ENCODE measurements around the gene ZNF423. TPM values are rescaled to one million over a fixed set of nuclear protein-coding genes. Genes with fewer than 3 reads are reported as not detected.

The ZNF423 gene
- total RNA-seq, 4 donors from 2014 or later: 4.1 to 20.2 (median 10.3) TPM

GRCh38 chr16:49850558-49851467 lies 5.1 kb downstream of the ZNF423 start:
- TF ChIP-seq CTCF (IDR thresholded peaks at IDR 0.05; ENCODE audit: low read depth): no peak

DNA sequence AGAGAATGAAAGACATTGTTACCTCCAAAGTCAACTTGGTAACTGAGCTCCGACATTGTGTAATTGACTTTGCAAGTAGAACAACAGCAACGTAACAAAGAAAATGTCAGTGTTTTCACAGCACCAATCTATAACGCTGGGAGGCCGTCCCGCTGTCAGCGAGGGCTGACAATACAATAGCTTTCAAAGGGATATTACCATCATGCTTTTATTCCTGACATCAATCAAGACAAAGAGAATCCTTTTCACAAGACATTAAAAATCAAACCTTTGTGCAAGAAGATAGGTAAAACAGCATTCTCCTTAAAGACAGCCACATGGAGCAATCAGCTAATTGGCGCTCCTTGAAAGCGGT lies 6.2 kb downstream of the ZNF423 start:
- TF ChIP-seq CTCF (IDR thresholded peaks at IDR 0.05; ENCODE audit: low read depth): no peak

DNA sequence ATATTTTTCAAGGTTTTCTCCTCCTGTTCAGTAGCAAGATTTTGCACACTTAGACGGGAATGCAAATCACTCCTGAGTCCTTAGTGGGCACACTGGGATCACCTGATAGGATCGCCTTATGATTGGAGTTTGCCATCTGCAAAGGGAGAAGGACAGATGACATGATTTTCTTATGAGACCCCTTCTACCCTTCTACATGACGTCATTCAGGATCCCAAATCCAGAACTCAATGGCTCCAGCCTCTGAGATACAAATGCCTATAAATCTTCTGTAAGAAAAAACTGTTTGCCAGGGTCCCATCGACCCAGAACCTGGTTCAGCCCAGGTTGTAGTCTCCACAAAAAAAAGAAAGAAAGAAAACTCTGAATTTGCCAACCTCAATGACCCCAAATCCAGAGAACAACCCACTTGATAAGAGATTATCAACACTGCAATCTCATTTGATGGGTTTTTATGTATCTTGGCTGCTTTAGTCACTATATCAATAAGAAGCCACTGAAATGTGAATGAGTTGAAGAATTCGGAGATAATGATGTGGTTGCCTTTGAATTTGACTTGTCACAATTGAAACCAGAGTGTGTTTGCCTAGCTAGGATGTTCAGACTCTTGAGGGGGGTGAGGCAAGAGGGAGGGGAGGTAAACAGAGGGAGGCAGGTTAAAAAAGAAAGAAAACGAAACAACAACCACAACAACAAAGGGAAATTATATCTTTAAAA lies 6.7 kb downstream of the ZNF423 start:
- no peak for TF ChIP-seq CTCF (IDR thresholded peaks at IDR 0.05; ENCODE audit: low read depth)

GRCh38 chr16:49848530-49848929 lies 7.4 kb downstream of the ZNF423 start:
- TF ChIP-seq CTCF (IDR thresholded peaks at IDR 0.05; ENCODE audit: low read depth): no peak

DNA sequence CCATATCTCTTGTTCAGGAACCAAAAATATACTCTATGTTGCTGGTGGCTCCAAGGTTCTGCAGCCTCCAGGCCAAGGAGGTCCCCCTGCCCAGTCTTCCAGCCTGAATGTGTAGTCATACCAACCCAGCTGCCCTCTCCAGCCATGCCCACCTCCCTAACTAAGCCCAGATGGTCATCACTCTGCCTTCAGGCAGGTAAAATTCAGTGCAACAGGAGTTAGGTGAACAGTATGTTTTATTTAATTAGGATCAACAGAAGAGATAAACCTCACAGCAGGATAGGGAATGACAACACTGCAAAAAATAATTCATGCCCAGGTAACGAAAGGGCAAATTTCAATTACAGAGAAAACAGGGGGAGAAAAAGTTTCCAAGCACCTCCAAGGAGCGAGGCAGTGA lies 9.1 kb downstream of the ZNF423 start:
- no peak for TF ChIP-seq CTCF (IDR thresholded peaks at IDR 0.05; ENCODE audit: low read depth)

GRCh38 chr16:49844359-49844758 lies 11.6 kb downstream of the ZNF423 start:
- TF ChIP-seq CTCF (IDR thresholded peaks at IDR 0.05; ENCODE audit: low read depth): no peak

GRCh38 chr16:49843758-49844157 lies 12.2 kb downstream of the ZNF423 start:
- no peak for TF ChIP-seq CTCF (IDR thresholded peaks at IDR 0.05; ENCODE audit: low read depth)

All from subcutaneous adipose tissue (tissue), 4 donors.